Measurements from ENCODE around the gene AMBRA1. TPM values are rescaled to one million over a fixed set of nuclear protein-coding genes. Genes with fewer than 3 reads are reported as not detected.

AMBRA1 gene
- polyA plus RNA-seq, 1 donor from 2014 or later: 34.5 TPM

DNA sequence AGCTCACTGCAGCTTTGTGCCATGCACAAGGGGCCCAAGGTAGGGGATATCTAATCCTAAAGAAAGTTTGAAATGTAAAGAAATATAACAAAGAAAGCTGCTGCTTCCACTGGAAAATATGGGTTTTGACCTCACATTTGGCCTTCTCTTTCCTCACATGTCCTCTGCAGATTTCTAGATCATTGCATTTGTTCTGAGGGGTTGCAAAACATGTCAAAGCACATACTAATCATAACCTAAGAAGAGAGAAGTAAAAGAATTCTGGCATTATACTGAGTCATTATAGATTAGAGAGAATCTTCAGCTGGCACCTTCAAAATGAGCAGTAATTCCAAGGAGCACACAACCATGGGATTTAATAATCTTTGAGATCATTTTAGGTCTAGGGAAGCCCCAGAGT is 109.7 kb downstream of the AMBRA1 start:
- TF ChIP-seq EP300 (conservative IDR thresholded peaks at IDR 0.05; ENCODE audit: poor library complexity, severe bottlenecking): no peak
- TF ChIP-seq RAD21 (conservative IDR thresholded peaks at IDR 0.05): no peak
- TF ChIP-seq EZH2 (IDR thresholded peaks at IDR 0.05; ENCODE audit: borderline replicate concordance, insufficient read depth, low read length, poor library complexity, severe bottlenecking): no peak
- no peak for TF ChIP-seq SMC3 (conservative IDR thresholded peaks at IDR 0.05; ENCODE audit: poor library complexity)
- TF ChIP-seq MXI1 (conservative IDR thresholded peaks at IDR 0.05; ENCODE audit: poor library complexity, severe bottlenecking): no peak
- no peak for TF ChIP-seq REST (IDR thresholded peaks at IDR 0.05; ENCODE audit: borderline replicate concordance)
- TF ChIP-seq TAF1 (IDR thresholded peaks at IDR 0.05; ENCODE audit: low read depth): no peak
- TF ChIP-seq, protein P1, sequence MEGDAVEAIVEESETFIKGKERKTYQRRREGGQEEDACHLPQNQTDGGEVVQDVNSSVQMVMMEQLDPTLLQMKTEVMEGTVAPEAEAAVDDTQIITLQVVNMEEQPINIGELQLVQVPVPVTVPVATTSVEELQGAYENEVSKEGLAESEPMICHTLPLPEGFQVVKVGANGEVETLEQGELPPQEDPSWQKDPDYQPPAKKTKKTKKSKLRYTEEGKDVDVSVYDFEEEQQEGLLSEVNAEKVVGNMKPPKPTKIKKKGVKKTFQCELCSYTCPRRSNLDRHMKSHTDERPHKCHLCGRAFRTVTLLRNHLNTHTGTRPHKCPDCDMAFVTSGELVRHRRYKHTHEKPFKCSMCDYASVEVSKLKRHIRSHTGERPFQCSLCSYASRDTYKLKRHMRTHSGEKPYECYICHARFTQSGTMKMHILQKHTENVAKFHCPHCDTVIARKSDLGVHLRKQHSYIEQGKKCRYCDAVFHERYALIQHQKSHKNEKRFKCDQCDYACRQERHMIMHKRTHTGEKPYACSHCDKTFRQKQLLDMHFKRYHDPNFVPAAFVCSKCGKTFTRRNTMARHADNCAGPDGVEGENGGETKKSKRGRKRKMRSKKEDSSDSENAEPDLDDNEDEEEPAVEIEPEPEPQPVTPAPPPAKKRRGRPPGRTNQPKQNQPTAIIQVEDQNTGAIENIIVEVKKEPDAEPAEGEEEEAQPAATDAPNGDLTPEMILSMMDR (IDR thresholded peaks at IDR 0.05; ENCODE audit: poor library complexity, severe bottlenecking): no peak
- TF ChIP-seq POLR2AphosphoS5 (IDR thresholded peaks at IDR 0.05): no peak
- H3K27ac ChIP-seq (ENCODE audit: low read length): no peak overlapping the region

GRCh38 chr11:46480909-46481308 is 112.9 kb downstream of the AMBRA1 start:
- Histone ChIP-seq H3F3A (ENCODE audit: insufficient read depth, low read length, poor library complexity, severe bottlenecking) (no peaks in the 10 kb centered on the region), H3K79me2 (replicated peaks; ENCODE audit: insufficient read depth, low read length) (no peaks in the 10 kb centered on the region), H3K4me3 (ENCODE audit: low read length) (no peak overlapping the region), H3K9me2 (ENCODE audit: insufficient read depth, low read length) (no peaks in the 10 kb centered on the region), H3K9ac (ENCODE audit: low read length) (no peak overlapping the region), H3K27me3 (ENCODE audit: insufficient read depth, low read depth, low read length) (no peaks in the 10 kb centered on the region), H2AFZ (ENCODE audit: low read depth, low read length) (no peak overlapping the region), H3K36me3 (ENCODE audit: insufficient read depth, low read length) (no peaks in the 10 kb centered on the region), H3K27ac (ENCODE audit: low read length) (no peak overlapping the region), H4K20me1 (ENCODE audit: insufficient read depth) (no peaks in the 10 kb centered on the region), H3K9me3 (ENCODE audit: low read length) (no peaks in the 10 kb centered on the region), H3K4me2 (ENCODE audit: low read length) (no peak overlapping the region)
- no peak for TF ChIP-seq EZH2 (IDR thresholded peaks at IDR 0.05; ENCODE audit: borderline replicate concordance, insufficient read depth, low read length, poor library complexity, severe bottlenecking)
- TF ChIP-seq RAD21 (conservative IDR thresholded peaks at IDR 0.05): no peak
- no peak for TF ChIP-seq REST (IDR thresholded peaks at IDR 0.05; ENCODE audit: borderline replicate concordance)
- TF ChIP-seq SMC3 (conservative IDR thresholded peaks at IDR 0.05; ENCODE audit: poor library complexity): no peak
- TF ChIP-seq EP300 (conservative IDR thresholded peaks at IDR 0.05; ENCODE audit: poor library complexity, severe bottlenecking): no peak
- TF ChIP-seq, protein P1 (IDR thresholded peaks at IDR 0.05; ENCODE audit: poor library complexity, severe bottlenecking): no peak
- no peak for TF ChIP-seq POLR2AphosphoS5 (IDR thresholded peaks at IDR 0.05)
- no peak for TF ChIP-seq MXI1 (conservative IDR thresholded peaks at IDR 0.05; ENCODE audit: poor library complexity, severe bottlenecking)
- no peak for TF ChIP-seq TAF1 (IDR thresholded peaks at IDR 0.05; ENCODE audit: low read depth)

More for the DNA sequence above, 109.7 kb downstream of the AMBRA1 start:
- H3F3A ChIP-seq (ENCODE audit: insufficient read depth, low read length, poor library complexity, severe bottlenecking): no peaks in the 10 kb centered on the region
- no peak overlapping the region for H3K9ac ChIP-seq (ENCODE audit: low read length)
- no peak overlapping the region for H3K4me2 ChIP-seq (ENCODE audit: low read length)
- H2AFZ ChIP-seq (ENCODE audit: low read depth, low read length): no peak overlapping the region
- H3K79me2 ChIP-seq (replicated peaks; ENCODE audit: insufficient read depth, low read length): no peaks in the 10 kb centered on the region
- H3K27me3 ChIP-seq (ENCODE audit: insufficient read depth, low read depth, low read length): no peaks in the 10 kb centered on the region
- H3K4me3 ChIP-seq (ENCODE audit: low read length): no peak overlapping the region
- H4K20me1 ChIP-seq (ENCODE audit: insufficient read depth): no peaks in the 10 kb centered on the region
- no peaks in the 10 kb centered on the region for H3K9me2 ChIP-seq (ENCODE audit: insufficient read depth, low read length)
- no peaks in the 10 kb centered on the region for H3K36me3 ChIP-seq (ENCODE audit: insufficient read depth, low read length)
- H3K9me3 ChIP-seq (ENCODE audit: low read length): no peaks in the 10 kb centered on the region

Data from neural cell (in vitro differentiated cells).